H1 (cell line): ENCODE results near the gene CD300LG. TPM values are rescaled to one million over a fixed set of nuclear protein-coding genes. Genes with fewer than 3 reads are reported as not detected.

ENCODE experiments used
- ASH2L ChIP-seq: fragments of 200-600, 300-600 bp; sonication (generic); IDR thresholded peaks from one replicate; pipeline ENCODE4 v1.7.1; 2017; ENCODE audit warnings: low read length
- ATF2 ChIP-seq: IDR thresholded peaks from 2 replicates; pipeline ENCODE4 v1.6.1; 2012; ENCODE audit warnings: low read length, inconsistent platforms
- BCL11A ChIP-seq, 2 experiments: IDR thresholded peaks; one replicate each; pipeline ENCODE4 v1.6.1; 2011; ENCODE audit warnings: low read depth in 2 of 2, low read length in 2 of 2, mild to moderate bottlenecking in 2 of 2
- CHD2 ChIP-seq: IDR thresholded peaks from 2 replicates; pipeline ENCODE4 v1.6.1; 2012; ENCODE audit warnings: low read length, improper control_type of control experiment
- polyA plus RNA-seq, 7 experiments: library from polyadenylated mRNA; depleted of rRNA in 3 of 7; stranded (reverse) in 5 of 7; unstranded in 2 of 7; fragments of >200 nt in 5 of 7; fragments of 200-250 nt in 2 of 7; gene quantifications; 1 replicate in 5 of 7; 2 replicates in 1 of 7; 4 replicates in 1 of 7; pipeline versions ENCODE4 v1.2.1 to v1.2.3, GENCODE V29; 2011 to 2013; ENCODE audit warnings: missing spikeins in 2 of 7, mixed read lengths in 2 of 7
- total RNA-seq: library from RNA; stranded (reverse); fragmentation: NEBNext Ultra II Directional; extraction: Animal tissue kit (Norgen Biotek cat#: 25700); gene quantifications from 2 replicates; pipeline ENCODE4 v1.2.1, GENCODE V29; 2021
- TF ChIP-seq, protein P1 (sequence below): IDR thresholded peaks from 2 replicates; pipeline ENCODE4 v1.6.1; 2011; ENCODE audit warnings: low read depth, mild to moderate bottlenecking, low read length; ENCODE audit not compliant: insufficient read depth

Gene CD300LG
- total and polyA plus RNA-seq, 2 of the 8 experiments (the other 6 are each of a cell fraction or from before 2014, with no cell fraction given), result 0.06 TPM; not detected in 1

- TF ChIP-seq ATF2, result no peak
- TF ChIP-seq CHD2, result no peak
- TF ChIP-seq BCL11A (IDR thresholded peaks at IDR 0.05; ENCODE audit: low read depth in 2 of 2, low read length in 2 of 2), result no peak
- TF ChIP-seq ASH2L, result peak; percentile 36
- TF ChIP-seq, protein P1, sequence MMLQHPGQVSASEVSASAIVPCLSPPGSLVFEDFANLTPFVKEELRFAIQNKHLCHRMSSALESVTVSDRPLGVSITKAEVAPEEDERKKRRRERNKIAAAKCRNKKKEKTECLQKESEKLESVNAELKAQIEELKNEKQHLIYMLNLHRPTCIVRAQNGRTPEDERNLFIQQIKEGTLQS, result no peak
- TF ChIP-seq, all 59 proteins: peak for 7
Measured at GRCh38 chr17:43832976-43833829, 13.8 kb upstream of the CD300LG start, which contains the start of gene MPP3 (continued).
